Neural crest cell (in vitro differentiated cells): Measurements from ENCODE around the gene ACRBP. TPM values are rescaled to one million over a fixed set of nuclear protein-coding genes. Genes with fewer than 3 reads are reported as not detected.

ENCODE experiments used
- DNase-seq: peaks from one replicate; pipeline ENCODE4 v3.0.0; 2021; ENCODE audit warnings: low read depth, mixed read lengths, low spot score
- H3K27ac Mint-ChIP-seq: one replicate; pipeline ENCODE4 v1.8.0; 2021; ENCODE audit warnings: mild to moderate bottlenecking, mixed read lengths; ENCODE audit not compliant: unreplicated experiment
- H3K27me3 Mint-ChIP-seq: 2 replicates; pipeline ENCODE4 v1.8.0; 2021; ENCODE audit warnings: low read depth, mild to moderate bottlenecking, mixed read lengths
- H3K36me3 Mint-ChIP-seq: 2 replicates; pipeline ENCODE4 v1.8.0; 2021; ENCODE audit warnings: low read depth, mild to moderate bottlenecking, mixed read lengths
- H3K4me1 Mint-ChIP-seq: 2 replicates; pipeline ENCODE4 v1.8.0; 2021; ENCODE audit warnings: mixed read lengths
- H3K4me3 Mint-ChIP-seq: one replicate; pipeline ENCODE4 v1.8.0; 2021; ENCODE audit warnings: mild to moderate bottlenecking, mixed read lengths
- H3K9me3 Mint-ChIP-seq: 2 replicates; pipeline ENCODE4 v1.8.0; 2021; ENCODE audit warnings: mixed read lengths
- total RNA-seq: library from RNA; stranded (reverse); gene quantifications from 2 replicates; pipeline ENCODE4 v1.2.1, GENCODE V29; 2021
- TF ChIP-seq, protein P1 (sequence below): fragments of 200-600 bp; sonication (generic); conservative IDR thresholded peaks from 2 replicates; pipeline ENCODE4 v1.5.0; 2021; ENCODE audit warnings: antibody characterized with exemption, mild to moderate bottlenecking

ACRBP gene
- total RNA-seq, 1 donor from 2014 or later = 1.9 TPM

DNA sequence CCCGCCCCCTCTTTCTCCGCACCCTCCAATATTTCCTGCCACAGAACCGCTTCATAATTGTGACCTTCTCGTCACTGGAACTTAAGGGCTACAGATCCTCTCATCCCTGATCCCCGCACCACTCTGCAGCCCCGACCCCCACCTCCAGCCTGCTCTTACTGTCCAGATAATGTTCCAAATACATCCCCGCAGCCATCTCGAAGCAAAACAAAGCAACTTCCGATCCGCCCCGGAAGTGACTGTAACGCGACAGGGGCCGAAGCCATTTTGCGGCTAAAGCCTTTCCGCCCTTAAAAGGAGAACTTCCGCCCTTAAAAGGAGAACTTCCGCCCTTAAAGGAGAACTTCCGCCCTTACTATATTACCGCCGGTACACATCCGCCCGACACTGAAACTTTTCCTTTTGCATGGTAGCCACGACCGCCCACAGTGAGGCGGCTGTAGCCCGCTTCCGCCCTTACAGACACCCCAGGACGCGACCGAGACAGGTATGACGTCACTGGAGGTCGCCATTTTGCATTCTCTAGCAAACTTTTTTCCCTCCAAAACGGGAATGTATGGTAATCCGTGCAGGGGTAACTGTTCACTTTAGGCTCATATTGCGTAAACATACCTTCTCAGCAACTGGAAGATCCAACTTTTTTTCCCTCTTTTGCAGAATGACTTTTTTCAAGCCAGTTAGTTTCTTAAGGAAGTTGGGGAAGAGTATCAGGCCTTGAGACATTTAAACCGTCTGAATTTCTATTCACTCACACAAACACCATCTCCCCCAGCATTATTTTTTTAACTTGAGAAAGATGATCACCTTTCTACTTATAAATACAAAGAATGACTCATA is 15.9 kb upstream of the ACRBP start, which contains the start of gene ING4:
ING4 (minus strand) TSS at position 214 of the 837 bp plus-strand sequence; CDS start at position 196, 18 bp downstream.
- peak within 1 kb of the TSS; percentile 94 for H3K4me3 Mint-ChIP-seq
- peak; percentile 83 for DNase-seq
- TF ChIP-seq, protein P1, sequence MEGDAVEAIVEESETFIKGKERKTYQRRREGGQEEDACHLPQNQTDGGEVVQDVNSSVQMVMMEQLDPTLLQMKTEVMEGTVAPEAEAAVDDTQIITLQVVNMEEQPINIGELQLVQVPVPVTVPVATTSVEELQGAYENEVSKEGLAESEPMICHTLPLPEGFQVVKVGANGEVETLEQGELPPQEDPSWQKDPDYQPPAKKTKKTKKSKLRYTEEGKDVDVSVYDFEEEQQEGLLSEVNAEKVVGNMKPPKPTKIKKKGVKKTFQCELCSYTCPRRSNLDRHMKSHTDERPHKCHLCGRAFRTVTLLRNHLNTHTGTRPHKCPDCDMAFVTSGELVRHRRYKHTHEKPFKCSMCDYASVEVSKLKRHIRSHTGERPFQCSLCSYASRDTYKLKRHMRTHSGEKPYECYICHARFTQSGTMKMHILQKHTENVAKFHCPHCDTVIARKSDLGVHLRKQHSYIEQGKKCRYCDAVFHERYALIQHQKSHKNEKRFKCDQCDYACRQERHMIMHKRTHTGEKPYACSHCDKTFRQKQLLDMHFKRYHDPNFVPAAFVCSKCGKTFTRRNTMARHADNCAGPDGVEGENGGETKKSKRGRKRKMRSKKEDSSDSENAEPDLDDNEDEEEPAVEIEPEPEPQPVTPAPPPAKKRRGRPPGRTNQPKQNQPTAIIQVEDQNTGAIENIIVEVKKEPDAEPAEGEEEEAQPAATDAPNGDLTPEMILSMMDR = no peak
- H3K9me3 Mint-ChIP-seq = no peaks in the 10 kb centered on the region
- peaks cover 16% of the 10 kb centered on the region for H3K4me1 Mint-ChIP-seq
- peaks cover 6% of the 10 kb centered on the region for H3K36me3 Mint-ChIP-seq
- H3K27me3 Mint-ChIP-seq = no peaks in the 10 kb centered on the region
- H3K27ac Mint-ChIP-seq = peak within 1 kb of the TSS; percentile 98

DNA sequence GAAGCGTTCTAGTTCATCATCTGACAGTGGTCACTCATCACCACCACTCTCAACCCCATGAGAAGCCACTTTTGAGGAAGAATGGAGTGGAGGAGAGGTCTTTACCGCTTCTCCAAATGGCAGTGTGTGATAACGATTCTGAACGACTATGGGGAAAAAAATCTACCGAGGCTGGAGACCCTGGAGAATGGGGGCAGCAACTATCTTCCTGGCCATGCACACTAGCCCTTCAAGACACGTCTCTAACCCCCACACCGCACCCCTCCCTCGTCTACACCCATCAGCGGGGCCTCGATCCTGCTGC is 15.3 kb upstream of the ACRBP start:
- Mint-ChIP-seq H3K4me1 (peaks cover 16% of the 10 kb centered on the region), H3K36me3 (peaks cover 2% of the 10 kb centered on the region), H3K27ac (peak overlapping the region; percentile 98), H3K4me3 (peak overlapping the region; percentile 94), H3K27me3 (no peaks in the 10 kb centered on the region), H3K9me3 (no peaks in the 10 kb centered on the region)
- DNase-seq = no peak
- TF ChIP-seq, protein P1 = no peak

DNA sequence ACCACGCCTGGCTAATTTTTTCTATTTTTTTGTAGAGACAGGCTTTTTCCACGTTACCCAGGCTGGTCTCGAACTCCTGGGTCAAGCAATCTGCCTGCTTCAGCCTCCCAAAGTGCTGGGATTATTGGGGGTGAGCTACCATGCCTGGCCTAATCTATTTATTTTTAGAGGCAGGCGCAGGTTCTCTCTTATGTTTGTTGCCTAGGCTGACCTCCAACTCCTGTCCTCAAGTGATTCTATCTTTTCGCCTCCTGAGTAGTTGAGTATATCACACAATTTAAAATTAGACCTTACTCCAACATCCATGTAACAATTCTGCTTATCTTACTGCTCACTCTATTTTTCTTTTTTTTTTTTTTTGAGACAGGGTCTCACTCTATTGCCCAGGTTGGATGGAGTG is 6.8 kb upstream of the ACRBP start:
- H3K27me3 Mint-ChIP-seq = no peaks in the 10 kb centered on the region
- no peak for DNase-seq
- TF ChIP-seq, protein P1 = no peak
- no peak overlapping the region for H3K4me3 Mint-ChIP-seq
- no peaks in the 10 kb centered on the region for H3K4me1 Mint-ChIP-seq
- H3K9me3 Mint-ChIP-seq = no peaks in the 10 kb centered on the region
- peaks cover 7% of the 10 kb centered on the region for H3K36me3 Mint-ChIP-seq
- no peak overlapping the region for H3K27ac Mint-ChIP-seq

- DNase-seq = no peak
- Mint-ChIP-seq H3K9me3 (no peaks in the 10 kb centered on the region), H3K27ac (no peak overlapping the region), H3K4me1 (no peaks in the 10 kb centered on the region), H3K36me3 (peaks cover 5% of the 10 kb centered on the region), H3K27me3 (no peaks in the 10 kb centered on the region), H3K4me3 (no peak overlapping the region)
- TF ChIP-seq, protein P1 = no peak
Measured at GRCh38 chr12:6653342-6653741, 6.1 kb upstream of the ACRBP start.

DNA sequence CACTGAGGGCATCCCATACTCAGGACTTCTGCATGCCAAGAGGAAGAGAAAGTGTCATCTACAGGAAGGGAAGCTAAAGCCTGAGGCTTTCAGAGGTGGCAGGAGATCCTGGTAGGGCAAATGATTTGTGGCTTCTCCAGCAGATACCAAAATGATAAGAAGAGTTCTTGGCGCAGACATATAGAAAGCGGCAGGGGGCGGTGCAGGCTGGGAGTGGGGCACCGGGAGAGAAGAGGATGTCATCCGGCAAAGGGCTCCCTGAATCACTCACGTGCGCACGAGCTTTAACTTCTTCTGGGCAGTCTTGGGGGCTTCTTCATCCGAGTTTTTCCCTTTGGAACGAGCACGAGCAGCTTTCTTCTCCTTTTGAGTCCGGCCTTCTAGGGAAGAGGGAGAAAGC is 5.2 kb upstream of the ACRBP start:
- H3K36me3 Mint-ChIP-seq = peaks cover 8% of the 10 kb centered on the region
- H3K27ac Mint-ChIP-seq = no peak overlapping the region

More for the DNA sequence above, 5.2 kb upstream of the ACRBP start:
- H3K4me3 Mint-ChIP-seq = no peak overlapping the region
- no peaks in the 10 kb centered on the region for H3K4me1 Mint-ChIP-seq
- H3K27me3 Mint-ChIP-seq = no peaks in the 10 kb centered on the region
- no peaks in the 10 kb centered on the region for H3K9me3 Mint-ChIP-seq
- TF ChIP-seq, protein P1 = no peak
- DNase-seq = no peak
